ENCODE measurements around the gene HSP90AB1. TPM values are rescaled to one million over a fixed set of nuclear protein-coding genes. Genes with fewer than 3 reads are reported as not detected.

The HSP90AB1 gene
- polyA plus RNA-seq, 1 of the 3 experiments (the other 2 are of a cell fraction) = 843 TPM

DNA sequence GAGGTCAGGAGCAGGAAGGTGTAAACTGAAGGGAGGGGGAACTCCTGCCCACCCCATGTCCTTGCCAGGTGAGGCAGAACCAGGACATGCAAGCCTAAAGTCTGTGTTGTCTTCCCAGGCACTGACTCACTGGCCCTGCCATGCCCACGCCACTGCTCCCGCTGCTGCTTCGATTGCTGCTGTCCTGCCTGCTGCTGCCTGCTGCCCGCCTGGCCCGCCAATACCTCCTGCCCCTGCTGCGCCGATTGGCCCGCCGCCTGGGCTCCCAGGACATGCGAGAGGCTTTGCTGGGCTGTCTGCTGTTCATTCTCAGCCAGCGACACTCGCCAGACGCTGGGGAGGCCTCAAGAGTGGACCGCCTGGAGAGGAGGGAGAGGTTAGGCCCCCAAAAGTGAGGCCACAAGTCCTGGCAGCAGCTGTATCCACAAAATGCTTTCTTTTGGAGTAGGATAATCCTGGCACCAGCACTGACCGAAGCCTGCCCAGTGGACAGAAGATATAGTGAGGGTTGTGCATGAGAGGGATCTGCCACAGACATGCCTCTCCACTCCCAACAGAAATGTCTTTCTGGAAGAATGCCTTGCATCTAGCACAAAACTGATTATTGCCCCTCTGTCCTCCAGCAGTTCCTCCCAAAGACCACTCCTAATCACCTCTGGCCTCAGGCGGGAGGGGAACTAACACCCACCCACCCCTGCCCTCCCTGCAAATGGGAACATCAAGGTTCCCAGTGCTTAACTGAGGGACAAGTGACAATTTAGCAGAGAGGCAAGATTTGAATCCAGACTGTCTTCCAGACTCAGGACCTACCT is 29.4 kb upstream of the HSP90AB1 start:
- POLR2A ChIA-PET = no interaction called here

DNA sequence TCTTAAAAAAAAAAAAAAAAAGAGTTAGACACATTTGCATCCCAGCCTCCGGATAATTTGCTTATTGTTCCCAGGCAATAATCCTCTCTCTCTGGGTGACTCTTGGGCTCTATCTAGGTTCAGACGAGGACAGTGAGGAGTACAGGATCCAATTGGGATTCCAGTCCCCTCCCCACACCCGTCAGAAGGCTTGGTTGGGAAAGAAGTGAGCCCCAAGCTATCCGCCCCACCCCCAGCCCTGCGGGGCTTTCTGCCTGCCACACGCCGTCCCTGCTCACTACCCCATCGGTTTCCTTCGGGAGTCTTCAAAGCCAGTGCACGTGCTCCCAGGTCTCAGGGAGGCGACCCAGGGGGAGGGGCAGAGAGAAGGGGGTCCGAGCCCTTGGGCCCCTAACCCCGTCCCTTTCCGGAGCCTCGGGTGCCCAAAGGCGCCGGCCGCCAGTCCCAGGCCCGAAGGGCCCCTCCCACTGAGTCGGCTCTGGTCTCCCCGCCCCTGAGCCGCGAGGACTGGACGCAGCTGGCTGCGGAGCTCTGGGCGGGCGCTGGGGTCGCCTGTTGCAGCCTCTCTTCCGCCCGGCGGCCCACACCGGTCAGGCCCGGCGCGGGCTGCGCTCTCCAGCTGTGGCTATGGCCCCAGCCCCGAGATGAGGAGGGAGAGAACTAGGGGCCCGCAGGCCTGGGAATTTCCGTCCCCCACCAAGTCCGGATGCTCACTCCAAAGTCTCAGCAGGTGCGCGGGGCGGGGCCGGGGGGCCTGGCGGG is 27.7 kb upstream of the HSP90AB1 start:
- H3K9me3 ChIP-seq = no peaks in the 10 kb centered on the region
- ChIA-PET POLR2A (interaction anchor here (0.7 to 1.4 kb wide), 5 partner anchors 15 to 446 kb away, joined by 3 to 20 read pairs (median 3); partner anchors contain the start of genes HSP90AB1 and SLC35B2), CTCF (interaction anchor here (0.6 to 13.7 kb wide), 8 partner anchors 9 to 304 kb away, joined by 3 to 224 read pairs (median 4); no protein-coding TSS in a partner anchor)
- no peaks in the 10 kb centered on the region for H3K27me3 ChIP-seq (ENCODE audit: insufficient read depth)
- no peaks in the 10 kb centered on the region for H3K36me3 ChIP-seq (replicated peaks in 1 of 2; ENCODE audit: control insufficient read depth in 1 of 2, insufficient read depth in 2 of 2, low read length in 1 of 2)
- peak overlapping the region; percentile 91 for H2AFZ ChIP-seq (ENCODE audit: low read depth)
- TF ChIP-seq RFX5 (IDR thresholded peaks at IDR 0.05; ENCODE audit: low read length) (no peak), POLR2AphosphoS5 (IDR thresholded peaks at IDR 0.05; ENCODE audit: low read depth, low read length) (peak; percentile 32; the same call in 1 of the 2 replicates), YY1 (IDR thresholded peaks at IDR 0.05; ENCODE audit: low read depth) (no peak), SIN3A (IDR thresholded peaks at IDR 0.05; ENCODE audit: borderline replicate concordance, low read depth, low read length) (0 out of 2 replicates have a peak, but pooled peaks have one; percentile 34), GABPA (IDR thresholded peaks at IDR 0.05; ENCODE audit: low read depth) (no peak), EP300 (IDR thresholded peaks at IDR 0.05; ENCODE audit: borderline replicate concordance in 1 of 2, low read depth in 1 of 2, low read length in 1 of 2) (no peak), FOXM1 (IDR thresholded peaks at IDR 0.05; ENCODE audit: low read depth) (no peak), EZH2phosphoT487 (IDR thresholded peaks at IDR 0.05; ENCODE audit: borderline replicate concordance, low read depth) (no peak), TCF12 (IDR thresholded peaks at IDR 0.05) (0 out of 2 replicates have a peak, but pooled peaks have one; percentile 6), RAD21 (IDR thresholded peaks at IDR 0.05; ENCODE audit: low read length) (no peak), FOSL2 (IDR thresholded peaks at IDR 0.05; ENCODE audit: borderline replicate concordance, low read depth) (no peak), MXI1 (IDR thresholded peaks at IDR 0.05; ENCODE audit: low read depth, low read length) (peak; percentile 79)
- TF ChIP-seq, protein P1, sequence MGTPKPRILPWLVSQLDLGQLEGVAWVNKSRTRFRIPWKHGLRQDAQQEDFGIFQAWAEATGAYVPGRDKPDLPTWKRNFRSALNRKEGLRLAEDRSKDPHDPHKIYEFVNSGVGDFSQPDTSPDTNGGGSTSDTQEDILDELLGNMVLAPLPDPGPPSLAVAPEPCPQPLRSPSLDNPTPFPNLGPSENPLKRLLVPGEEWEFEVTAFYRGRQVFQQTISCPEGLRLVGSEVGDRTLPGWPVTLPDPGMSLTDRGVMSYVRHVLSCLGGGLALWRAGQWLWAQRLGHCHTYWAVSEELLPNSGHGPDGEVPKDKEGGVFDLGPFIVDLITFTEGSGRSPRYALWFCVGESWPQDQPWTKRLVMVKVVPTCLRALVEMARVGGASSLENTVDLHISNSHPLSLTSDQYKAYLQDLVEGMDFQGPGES (IDR thresholded peaks at IDR 0.05; ENCODE audit: low read depth, low read length) = no peak
- TF ChIP-seq, protein P2, sequence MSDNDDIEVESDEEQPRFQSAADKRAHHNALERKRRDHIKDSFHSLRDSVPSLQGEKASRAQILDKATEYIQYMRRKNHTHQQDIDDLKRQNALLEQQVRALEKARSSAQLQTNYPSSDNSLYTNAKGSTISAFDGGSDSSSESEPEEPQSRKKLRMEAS (IDR thresholded peaks at IDR 0.05; ENCODE audit: low read depth) = peak; percentile 59; the same call in 1 of the 2 replicates
- H3K4me2 ChIP-seq = peak overlapping the region; percentile 81
- no peaks in the 10 kb centered on the region for H4K20me1 ChIP-seq (ENCODE audit: insufficient read depth)
- DNase-seq = peak; percentile 92
- H3K79me2 ChIP-seq (ENCODE audit: insufficient read depth) = no peaks in the 10 kb centered on the region
- peak overlapping the region; percentile 14; the same call in 1 of the 2 replicates for H3K9ac ChIP-seq
- peaks cover 11 to 44% of the 10 kb centered on the region in 2 experiments for H3K4me1 ChIP-seq (ENCODE audit: control insufficient read depth in 1 of 2, insufficient read depth in 2 of 2, low read depth in 1 of 2, low read length in 1 of 2)
- 15% methylated on average over 6 of the region's 45 CpGs for WGBS (ENCODE audit: low lambda C conversion rate)
- peak overlapping the region; percentile 48 to 51; a peak in 3 of 4 replicates for H3K4me3 ChIP-seq (ENCODE audit: low read depth in 2 of 2, low read length in 1 of 2)
- H3F3A ChIP-seq (replicated peaks; ENCODE audit: insufficient read depth) = peaks cover 7% of the 10 kb centered on the region
- H3K27ac ChIP-seq (ENCODE audit: low read depth in 2 of 2, low read length in 1 of 2) = peak overlapping the region in 1 of 2 experiments; percentile 88; a peak in 2 of 4 replicates
- H3K9me2 ChIP-seq = no peaks in the 10 kb centered on the region

More for the DNA sequence above, 29.4 kb upstream of the HSP90AB1 start:
- no peak overlapping the region for H2AFZ ChIP-seq (ENCODE audit: low read depth)
- H3K9me3 ChIP-seq = no peaks in the 10 kb centered on the region
- DNase-seq = no peak
- peaks cover 4% of the 10 kb centered on the region for H3F3A ChIP-seq (replicated peaks; ENCODE audit: insufficient read depth)
- TF ChIP-seq FOXM1 (IDR thresholded peaks at IDR 0.05; ENCODE audit: low read depth) = no peak
- no peak for TF ChIP-seq GABPA (IDR thresholded peaks at IDR 0.05; ENCODE audit: low read depth)
- no peak for TF ChIP-seq TAF1 (IDR thresholded peaks at IDR 0.05; ENCODE audit: borderline replicate concordance, low read depth, low read length)
- WGBS (ENCODE audit: low lambda C conversion rate) = 87% methylated on average over 3 of the region's 16 CpGs
- no peak overlapping the region for H3K9ac ChIP-seq
- no peak overlapping the region for H3K4me2 ChIP-seq
- H3K79me2 ChIP-seq (ENCODE audit: insufficient read depth) = no peaks in the 10 kb centered on the region
- CTCF ChIA-PET = interaction anchor here (2.4 to 13.7 kb wide), 3 partner anchors 17 to 45 kb away, joined by 10 to 224 read pairs (median 15); no protein-coding TSS in a partner anchor
- peaks cover 9 to 35% of the 10 kb centered on the region in 2 experiments; a peak in 3 of 4 replicates for H3K4me1 ChIP-seq (ENCODE audit: control insufficient read depth in 1 of 2, insufficient read depth in 2 of 2, low read depth in 1 of 2, low read length in 1 of 2)
- no peaks in the 10 kb centered on the region for H3K9me2 ChIP-seq
- H3K27ac ChIP-seq (ENCODE audit: low read depth in 2 of 2, low read length in 1 of 2) = no peak overlapping the region
- no peak overlapping the region for H3K4me3 ChIP-seq (ENCODE audit: low read depth in 2 of 2, low read length in 1 of 2)
- no peaks in the 10 kb centered on the region for H3K27me3 ChIP-seq (ENCODE audit: insufficient read depth)
- H3K36me3 ChIP-seq (replicated peaks in 1 of 2; ENCODE audit: control insufficient read depth in 1 of 2, insufficient read depth in 2 of 2, low read length in 1 of 2) = no peaks in the 10 kb centered on the region
- H4K20me1 ChIP-seq (ENCODE audit: insufficient read depth) = no peaks in the 10 kb centered on the region

All from SK-N-SH (cell line).